ENCODE measurements around the gene ITGA3.

Gene ITGA3

GRCh38 chr17:50055426-50056216 lies at the start of gene ITGA3:
Gene ITGA3 (plus strand): TSS chr17:50056110. CDS start chr17:50056440, 330 bp downstream.
- peak; percentile 98 for DNase-seq (ENCODE audit: low spot score)

GRCh38 chr17:50009282-50009681 lies 46.6 kb upstream of the ITGA3 start:
- DNase-seq (ENCODE audit: low spot score), result no peak

GRCh38 chr17:50013079-50013478 lies 42.8 kb upstream of the ITGA3 start:
- no peak for DNase-seq (ENCODE audit: low spot score)

GRCh38 chr17:50014471-50015088 lies 41.3 kb upstream of the ITGA3 start:
- no peak for DNase-seq (ENCODE audit: low spot score)

GRCh38 chr17:50015146-50015545 lies 40.8 kb upstream of the ITGA3 start:
- DNase-seq (ENCODE audit: low spot score), result no peak

- DNase-seq (ENCODE audit: low spot score), result peak; percentile 23
Measured at GRCh38 chr17:50018909-50019308, 37.0 kb upstream of the ITGA3 start.

- DNase-seq (ENCODE audit: low spot score), result no peak
Measured at GRCh38 chr17:50020841-50021599, 34.9 kb upstream of the ITGA3 start.

GRCh38 chr17:50021681-50022370 lies 34.1 kb upstream of the ITGA3 start:
- no peak for DNase-seq (ENCODE audit: low spot score)

- no peak for DNase-seq (ENCODE audit: low spot score)
Measured at GRCh38 chr17:50022463-50023130, 33.3 kb upstream of the ITGA3 start.

- DNase-seq (ENCODE audit: low spot score), result no peak
Measured at GRCh38 chr17:50023520-50023919, 32.4 kb upstream of the ITGA3 start.

- DNase-seq (ENCODE audit: low spot score), result no peak
Measured at GRCh38 chr17:50024808-50025207, 31.1 kb upstream of the ITGA3 start.

- no peak for DNase-seq (ENCODE audit: low spot score)
Measured at GRCh38 chr17:50026046-50026675, 29.7 kb upstream of the ITGA3 start.

GRCh38 chr17:50026837-50027171 lies 29.1 kb upstream of the ITGA3 start:
- DNase-seq (ENCODE audit: low spot score), result peak; percentile 93

- peak; percentile 99 for DNase-seq (ENCODE audit: low spot score)
Measured at GRCh38 chr17:50027172-50027880, 28.6 kb upstream of the ITGA3 start.

GRCh38 chr17:50027881-50028735 lies 27.8 kb upstream of the ITGA3 start:
- DNase-seq (ENCODE audit: low spot score), result peak; percentile 99

GRCh38 chr17:50028736-50029120 lies 27.2 kb upstream of the ITGA3 start:
- DNase-seq (ENCODE audit: low spot score), result no peak

- DNase-seq (ENCODE audit: low spot score), result peak; percentile 58
Measured at GRCh38 chr17:50029185-50029584, 26.7 kb upstream of the ITGA3 start.

- no peak for DNase-seq (ENCODE audit: low spot score)
Measured at GRCh38 chr17:50033316-50033715, 22.6 kb upstream of the ITGA3 start.

GRCh38 chr17:50034498-50035364 lies 21.2 kb upstream of the ITGA3 start:
- DNase-seq (ENCODE audit: low spot score), result no peak
